Activated CD8-positive, alpha-beta memory T cell treated with anti-CD3 and anti-CD28 coated beads, Interleukin-2, amount 10 ng/mL, durations not matched to agents 7 days and 5 days (primary cell): Measurements from ENCODE around the gene CSNK1A1. TPM values are rescaled to one million over a fixed set of nuclear protein-coding genes. Genes with fewer than 3 reads are reported as not detected.
A peak's percentile ranks its signal among the peaks of the same experiment; 100 is the strongest.

Experiments
- ATAC-seq: fragments of 150-1000 bp; cut with Tn5 transposase; one replicate; pipeline ENCODE4 v1.10.0; 2021; ENCODE audit warnings: moderate library complexity
- CTCF ChIA-PET: fragments of 350-600 bp; sonication (Branson Sonifier 250); formaldehyde crosslinking; loops from one replicate; lab custom pipeline; 2021; ENCODE audit warnings: antibody characterized with exemption; lab: Charles Lee
- DNase-seq: peaks from one replicate; pipeline ENCODE4 v3.0.0-alpha.2; 2020
- H3K27ac Mint-ChIP-seq: one replicate; pipeline ENCODE4 v1.8.0; 2021; ENCODE audit warnings: mild to moderate bottlenecking, mixed read lengths
- H3K27me3 Mint-ChIP-seq: one replicate; pipeline ENCODE4 v1.8.0; 2021; ENCODE audit warnings: mixed read lengths
- H3K36me3 Mint-ChIP-seq: one replicate; pipeline ENCODE4 v1.8.0; 2021; ENCODE audit warnings: mild to moderate bottlenecking, mixed read lengths
- H3K4me1 Mint-ChIP-seq: one replicate; pipeline ENCODE4 v1.8.0; 2021; ENCODE audit warnings: mixed read lengths
- H3K4me3 Mint-ChIP-seq: one replicate; pipeline ENCODE4 v1.8.0; 2021; ENCODE audit warnings: mild to moderate bottlenecking, moderate library complexity, mixed read lengths
- H3K9me3 Mint-ChIP-seq: one replicate; pipeline ENCODE4 v1.8.0; 2022; ENCODE audit warnings: low read depth, mixed read lengths
- total RNA-seq, 2 experiments: library from RNA; stranded (reverse); gene quantifications; one replicate each; pipeline ENCODE4 v1.2.3, GENCODE V29; 2021

The CSNK1A1 gene
- total RNA-seq, 2 experiments from 2014 or later: 193 to 204 TPM

DNA sequence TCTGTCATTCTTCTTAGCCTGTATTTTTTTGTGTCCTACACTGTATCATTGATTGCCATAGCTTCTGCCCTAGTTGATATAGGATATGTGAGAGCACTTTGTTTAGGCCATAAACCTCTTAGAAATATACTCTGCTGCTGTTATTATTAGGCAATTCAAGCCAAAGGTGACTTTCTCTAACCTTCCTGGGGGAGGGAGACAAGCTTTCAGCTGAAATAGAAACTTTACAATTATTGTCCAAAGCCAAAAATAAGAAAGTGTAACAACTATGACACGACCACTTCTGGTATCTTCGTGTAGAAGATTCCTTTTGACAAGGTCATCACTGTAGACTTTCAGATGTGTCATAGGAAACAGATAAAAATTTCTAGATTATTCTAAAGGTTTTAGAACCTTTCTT is 12.2 kb upstream of the CSNK1A1 start:
- H3K4me1 Mint-ChIP-seq: peaks cover 5% of the 10 kb centered on the region
- no peak for ATAC-seq
- DNase-seq: no peak
- no peaks in the 10 kb centered on the region for H3K9me3 Mint-ChIP-seq
- no peak overlapping the region for H3K27ac Mint-ChIP-seq
- H3K36me3 Mint-ChIP-seq: no peaks in the 10 kb centered on the region
- no peak overlapping the region for H3K4me3 Mint-ChIP-seq
- CTCF ChIA-PET: interaction anchor here (0.9 to 4.8 kb wide), 7 partner anchors 13 to 191 kb away, joined by 3 to 32 read pairs (median 9); partner anchors contain the start of gene CSNK1A1
- H3K27me3 Mint-ChIP-seq: no peaks in the 10 kb centered on the region

DNA sequence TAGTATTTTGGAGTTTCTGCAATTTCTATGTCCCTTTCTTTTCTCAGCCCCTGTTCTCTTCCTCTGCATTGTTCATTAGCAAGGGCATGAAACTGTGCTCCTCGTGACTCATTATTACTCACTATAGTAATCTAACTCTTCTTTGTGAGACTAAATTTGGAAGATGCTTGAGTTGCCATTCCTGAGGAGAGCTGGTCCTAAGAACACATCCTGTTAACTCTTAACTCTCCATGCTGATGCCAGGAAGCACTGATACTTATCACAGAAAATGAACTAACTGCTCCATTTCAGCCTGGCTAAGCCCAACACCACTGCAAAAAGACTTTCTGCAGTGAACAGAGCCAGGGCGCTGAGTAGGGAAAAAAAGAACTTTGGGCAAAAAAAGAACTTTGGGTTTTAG is 10.6 kb upstream of the CSNK1A1 start:
- H3K27ac Mint-ChIP-seq: no peak overlapping the region
- no peak overlapping the region for H3K4me3 Mint-ChIP-seq
- H3K36me3 Mint-ChIP-seq: no peaks in the 10 kb centered on the region

DNA sequence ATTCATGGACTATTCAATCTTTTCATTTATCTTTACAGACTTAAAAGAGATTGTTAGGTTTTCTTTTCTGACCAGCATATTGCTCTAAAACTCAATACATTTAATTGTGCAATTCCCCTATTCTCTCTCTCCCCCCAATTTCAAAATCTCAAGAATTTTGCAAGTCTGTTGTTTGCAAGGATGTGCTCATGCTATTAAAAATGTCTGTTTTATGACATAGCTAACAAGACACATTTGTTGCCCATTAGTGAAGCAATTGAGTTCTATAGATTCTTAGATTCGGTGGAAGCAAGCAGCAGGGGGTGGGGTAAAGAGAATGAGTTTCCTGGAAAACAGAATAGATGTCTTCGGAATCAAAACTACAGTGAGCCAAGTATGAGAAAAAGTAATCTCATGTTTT is 8.5 kb upstream of the CSNK1A1 start:
- Mint-ChIP-seq H3K9me3 (no peaks in the 10 kb centered on the region), H3K36me3 (no peaks in the 10 kb centered on the region), H3K4me1 (peaks cover 5% of the 10 kb centered on the region), H3K27me3 (no peaks in the 10 kb centered on the region), H3K27ac (no peak overlapping the region), H3K4me3 (no peak overlapping the region)
- CTCF ChIA-PET: interaction anchor here (4.8 kb wide), 1 partner anchor 9 kb away, joined by 32 read pairs; the partner anchor contains the start of gene CSNK1A1
- no peak for DNase-seq
- ATAC-seq: no peak

More for the DNA sequence above, 10.6 kb upstream of the CSNK1A1 start:
- Mint-ChIP-seq H3K4me1 (peaks cover 5% of the 10 kb centered on the region), H3K27me3 (no peaks in the 10 kb centered on the region), H3K9me3 (no peaks in the 10 kb centered on the region)
- DNase-seq (no peak), ATAC-seq (no peak)
- CTCF ChIA-PET: interaction anchor here (0.6 to 4.8 kb wide), 12 partner anchors 10 to 181 kb away, joined by 3 to 32 read pairs (median 6); partner anchors contain the start of gene CSNK1A1

DNA sequence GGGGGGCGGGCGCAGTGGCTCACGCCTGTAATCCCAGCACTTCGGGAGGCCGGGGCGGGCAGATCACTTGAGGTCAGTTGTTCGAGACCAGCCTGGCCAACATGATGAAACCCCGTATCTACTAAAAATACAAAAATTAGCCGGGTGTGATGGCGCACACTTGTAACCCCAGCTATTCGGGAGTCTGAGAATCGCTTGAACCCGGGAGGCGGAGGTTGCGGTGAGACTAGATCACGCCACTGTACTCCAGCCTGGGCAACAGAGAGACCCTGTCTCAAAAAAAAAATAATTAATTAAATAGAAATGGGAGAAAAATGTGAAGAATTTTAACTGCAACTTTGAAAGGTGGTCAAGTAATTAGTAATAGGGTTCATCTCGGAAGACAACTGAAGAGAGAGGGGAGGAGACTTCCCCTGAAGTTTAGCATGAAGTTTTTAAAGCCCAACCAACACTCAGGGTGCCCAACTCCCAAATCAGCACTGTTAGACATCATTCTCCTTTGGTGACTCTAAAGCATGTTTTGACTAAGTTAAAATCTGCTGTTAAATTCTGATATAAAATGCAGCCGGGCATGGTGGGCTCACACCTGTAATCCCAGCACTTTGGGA is 1.4 kb upstream of the CSNK1A1 start:
- CTCF ChIA-PET: interaction anchor here (0.7 to 4.6 kb wide), 7 partner anchors 9 to 171 kb away, joined by 3 to 32 read pairs (median 3); no protein-coding TSS in a partner anchor
- H3K4me1 Mint-ChIP-seq: peaks cover 17% of the 10 kb centered on the region
- H3K27me3 Mint-ChIP-seq: no peaks in the 10 kb centered on the region
- peaks cover 27% of the 10 kb centered on the region for H3K36me3 Mint-ChIP-seq
- DNase-seq (no peak), ATAC-seq (no peak)
- no peak overlapping the region for H3K27ac Mint-ChIP-seq
- no peaks in the 10 kb centered on the region for H3K9me3 Mint-ChIP-seq
- no peak overlapping the region for H3K4me3 Mint-ChIP-seq

DNA sequence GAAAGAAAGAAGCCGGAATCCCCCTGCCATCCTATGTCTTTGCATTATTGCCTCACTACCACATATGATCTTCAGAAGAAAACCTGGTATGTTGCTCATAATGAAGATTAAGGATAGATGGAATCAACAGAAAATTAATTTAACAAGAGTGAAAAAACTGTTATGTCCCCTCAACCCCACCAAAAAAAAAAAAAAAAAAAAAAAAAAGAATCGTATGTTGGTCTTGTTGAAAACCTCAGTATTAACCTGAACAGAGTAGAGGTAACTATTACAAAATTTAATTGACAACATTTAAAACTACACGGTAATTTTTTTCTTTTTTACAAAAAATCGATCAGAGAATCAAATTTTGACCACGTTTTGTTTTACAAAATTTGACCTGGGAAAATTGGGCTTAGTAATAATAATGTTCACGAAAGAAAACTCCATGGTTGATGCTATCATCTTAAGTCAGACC is 827 bp upstream of the CSNK1A1 start:
- no peak for ATAC-seq
- DNase-seq: no peak
- Mint-ChIP-seq H3K4me1 (peaks cover 22% of the 10 kb centered on the region), H3K27ac (peak overlapping the region; percentile 98), H3K9me3 (no peaks in the 10 kb centered on the region), H3K36me3 (peaks cover 33% of the 10 kb centered on the region), H3K4me3 (peak overlapping the region; percentile 96), H3K27me3 (no peaks in the 10 kb centered on the region)
- CTCF ChIA-PET: interaction anchor here (0.6 to 4.6 kb wide), 17 partner anchors 9 to 232 kb away, joined by 3 to 32 read pairs (median 3); partner anchors contain the start of genes GRPEL2 and PCYOX1L

DNA sequence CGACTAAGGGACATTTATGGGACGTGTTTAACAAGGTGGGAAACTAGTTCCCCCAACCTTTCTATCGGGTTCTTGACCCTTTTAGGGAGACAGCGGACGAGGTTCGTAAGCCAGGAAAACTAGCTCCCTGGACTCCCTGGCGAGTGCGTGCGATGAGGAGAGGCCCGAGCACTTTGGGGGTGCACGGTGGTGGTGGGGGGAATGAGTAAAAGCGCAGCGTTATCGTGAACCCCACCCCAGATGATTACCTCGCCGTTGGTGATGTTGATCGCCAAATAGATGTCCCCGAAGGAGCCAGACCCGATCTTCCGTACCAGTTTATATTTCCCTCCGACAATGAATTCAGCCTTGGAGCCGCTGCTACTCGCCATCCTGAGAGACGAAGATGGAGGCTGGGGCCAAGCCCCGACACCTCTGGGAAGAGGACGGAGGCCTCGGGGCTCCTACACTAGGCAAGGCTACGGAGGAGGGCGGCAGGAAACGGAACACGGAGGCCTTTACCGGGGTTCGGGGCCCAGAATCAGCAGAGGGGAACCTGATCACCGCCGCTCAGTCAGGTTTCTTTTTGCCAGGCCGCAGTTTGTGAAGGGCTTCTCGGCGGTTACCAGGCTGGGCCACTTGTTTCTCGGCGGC is 529 bp downstream of the CSNK1A1 start:
- ATAC-seq (peak; percentile 7), DNase-seq (no peak)
- peak overlapping the region; percentile 98 for H3K27ac Mint-ChIP-seq
- H3K4me3 Mint-ChIP-seq: peak overlapping the region; percentile 96
- H3K36me3 Mint-ChIP-seq: peaks cover 43% of the 10 kb centered on the region
- H3K4me1 Mint-ChIP-seq: peaks cover 30% of the 10 kb centered on the region
- no peaks in the 10 kb centered on the region for H3K9me3 Mint-ChIP-seq
- CTCF ChIA-PET: interaction anchor here (0.7 to 4.6 kb wide), 15 partner anchors 7 to 193 kb away, joined by 3 to 32 read pairs (median 4); partner anchors contain the start of gene PCYOX1L
- H3K27me3 Mint-ChIP-seq: no peaks in the 10 kb centered on the region

DNA sequence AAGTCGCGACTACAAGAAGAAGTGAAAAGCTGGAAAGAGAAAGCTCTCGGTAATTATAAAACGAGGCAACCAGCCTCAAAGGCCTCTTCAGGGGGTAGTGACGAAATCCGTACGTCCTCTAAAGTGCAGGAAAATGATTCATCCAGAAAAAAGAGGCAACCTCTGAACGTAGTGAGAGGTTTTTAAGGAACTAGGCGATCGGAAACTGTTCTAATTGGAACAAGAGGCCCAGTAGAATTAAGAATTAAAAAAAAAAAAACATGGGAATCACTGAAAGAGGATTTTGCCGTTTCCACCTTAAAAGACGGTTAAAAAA is 1.0 kb downstream of the CSNK1A1 start:
- Mint-ChIP-seq H3K4me3 (peak overlapping the region; percentile 96), H3K4me1 (peaks cover 33% of the 10 kb centered on the region), H3K36me3 (peaks cover 46% of the 10 kb centered on the region), H3K9me3 (no peaks in the 10 kb centered on the region), H3K27me3 (no peaks in the 10 kb centered on the region), H3K27ac (peak overlapping the region; percentile 98)
- CTCF ChIA-PET: interaction anchor here (0.8 to 4.6 kb wide), 8 partner anchors 11 to 183 kb away, joined by 3 to 32 read pairs (median 4); no protein-coding TSS in a partner anchor
- DNase-seq: no peak
- no peak for ATAC-seq

DNA sequence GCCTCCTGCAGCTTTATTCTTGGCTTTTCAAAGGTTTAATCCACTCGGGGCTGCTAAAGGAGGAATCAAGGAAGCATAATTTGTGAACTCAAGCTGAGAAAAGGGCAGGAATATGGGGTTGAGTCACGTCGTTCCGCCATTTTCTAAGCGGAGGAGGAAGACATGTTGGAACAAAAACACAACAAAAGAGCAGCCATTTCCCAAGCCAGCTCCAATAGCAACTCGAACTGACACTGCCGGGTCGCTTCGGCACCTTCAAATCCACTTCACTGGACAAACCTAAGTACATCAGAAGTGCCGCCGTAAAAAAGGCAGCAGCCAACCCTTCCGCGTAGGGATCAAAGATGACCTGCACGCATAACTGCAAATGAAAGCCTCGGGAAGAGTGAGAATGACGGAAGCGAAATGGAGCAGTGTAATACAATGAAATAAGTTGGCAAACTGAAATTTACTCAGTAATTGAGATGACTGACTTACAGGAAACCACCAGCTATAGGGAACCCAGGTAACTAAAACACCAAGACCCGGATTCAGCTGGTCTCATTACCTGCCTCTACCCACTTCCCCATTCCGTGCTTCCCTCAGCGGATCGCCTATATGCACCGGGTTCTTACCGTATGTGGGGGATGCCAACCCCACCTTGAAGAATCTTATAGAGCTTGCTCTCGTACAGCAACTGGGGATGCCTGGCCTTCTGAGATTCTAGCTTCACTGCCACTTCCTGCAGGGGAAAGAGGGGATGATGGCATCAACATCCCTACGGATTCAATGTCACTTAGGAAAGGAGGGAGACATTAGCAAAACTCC is 1.6 kb downstream of the CSNK1A1 start:
- no peaks in the 10 kb centered on the region for H3K27me3 Mint-ChIP-seq
- ATAC-seq: no peak
- CTCF ChIA-PET: interaction anchor here (0.5 to 4.6 kb wide), 9 partner anchors 12 to 182 kb away, joined by 3 to 32 read pairs (median 4); no protein-coding TSS in a partner anchor
- H3K27ac Mint-ChIP-seq: peak overlapping the region; percentile 98
- H3K4me1 Mint-ChIP-seq: peaks cover 33% of the 10 kb centered on the region
- H3K36me3 Mint-ChIP-seq: peaks cover 49% of the 10 kb centered on the region
- H3K9me3 Mint-ChIP-seq: no peaks in the 10 kb centered on the region
- peak; percentile 65 for DNase-seq
- H3K4me3 Mint-ChIP-seq: peak overlapping the region; percentile 96

DNA sequence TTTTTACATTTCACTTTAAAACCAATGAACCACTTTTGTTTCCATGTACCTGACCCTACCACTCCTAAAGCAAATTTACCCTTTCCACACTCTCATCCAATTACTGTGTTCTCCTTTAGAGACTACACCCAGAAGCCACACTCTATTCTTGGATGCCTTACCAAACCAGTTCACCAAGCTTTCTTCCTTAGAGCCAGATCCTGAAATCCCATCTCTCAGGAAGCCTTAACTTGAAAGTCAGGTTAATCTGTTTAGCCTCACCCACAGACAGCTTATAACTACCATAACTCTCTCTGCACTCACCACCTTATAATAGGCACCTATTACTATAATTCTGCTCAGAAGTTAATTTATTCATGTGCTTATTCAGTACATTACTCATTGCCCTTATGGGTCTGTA is 4.3 kb downstream of the CSNK1A1 start:
- Mint-ChIP-seq H3K27me3 (no peaks in the 10 kb centered on the region), H3K27ac (peak overlapping the region; percentile 34), H3K36me3 (peaks cover 60% of the 10 kb centered on the region), H3K4me3 (peak overlapping the region; percentile 17), H3K4me1 (peaks cover 45% of the 10 kb centered on the region), H3K9me3 (no peaks in the 10 kb centered on the region)
- CTCF ChIA-PET: no interaction called here
- no peak for DNase-seq
- no peak for ATAC-seq

DNA sequence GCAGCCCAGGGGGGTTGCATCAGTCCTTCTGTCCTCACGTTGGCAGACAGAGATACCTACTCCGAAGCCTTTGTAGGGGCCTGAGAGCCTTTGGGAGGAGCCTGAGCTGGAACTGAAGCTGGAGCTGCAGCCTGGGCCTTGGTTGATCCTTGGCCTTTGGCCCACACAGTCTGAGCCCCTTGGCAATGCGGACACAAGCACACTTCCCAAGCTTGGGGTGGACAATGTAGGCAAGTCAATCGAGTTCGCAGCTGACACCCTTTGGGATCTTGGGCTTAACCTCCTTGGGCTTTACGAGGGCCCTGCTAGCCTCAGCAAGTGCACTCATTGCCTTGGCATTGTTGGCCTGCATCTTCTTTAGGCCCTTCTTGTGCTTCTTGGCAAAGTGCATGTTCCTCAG is 5.9 kb downstream of the CSNK1A1 start:
- no peaks in the 10 kb centered on the region for H3K9me3 Mint-ChIP-seq
- H3K4me1 Mint-ChIP-seq: peaks cover 50% of the 10 kb centered on the region
- no peak overlapping the region for H3K27ac Mint-ChIP-seq
- H3K27me3 Mint-ChIP-seq: no peaks in the 10 kb centered on the region
- ATAC-seq: no peak
- CTCF ChIA-PET: no interaction called here
- peaks cover 63% of the 10 kb centered on the region for H3K36me3 Mint-ChIP-seq
- no peak for DNase-seq
- no peak overlapping the region for H3K4me3 Mint-ChIP-seq

DNA sequence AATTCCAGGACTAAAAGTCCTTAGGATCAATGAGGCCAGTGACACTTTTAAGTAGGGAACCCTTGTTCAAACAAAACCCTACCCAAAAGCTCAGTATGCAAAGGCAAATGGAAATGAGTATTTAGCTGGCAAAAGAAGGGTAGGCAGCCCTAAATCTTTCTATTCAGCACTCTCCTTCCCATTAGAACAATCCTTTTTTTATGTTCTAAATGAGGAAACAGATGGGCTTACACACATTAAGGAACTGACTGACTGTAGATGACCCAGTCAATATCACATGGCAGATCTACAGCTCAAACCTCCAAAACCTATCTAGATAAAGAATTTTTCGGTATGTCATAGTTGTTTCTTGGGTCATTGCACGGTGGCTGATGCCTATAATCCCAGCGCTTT is 7.2 kb downstream of the CSNK1A1 start:
- Mint-ChIP-seq H3K27me3 (no peaks in the 10 kb centered on the region), H3K4me1 (peaks cover 52% of the 10 kb centered on the region), H3K9me3 (no peaks in the 10 kb centered on the region), H3K27ac (peak overlapping the region; percentile 15), H3K36me3 (peaks cover 57% of the 10 kb centered on the region), H3K4me3 (no peak overlapping the region)
- ATAC-seq: no peak
- CTCF ChIA-PET: interaction anchor here (1.2 to 2.2 kb wide), 2 partner anchors 8 to 173 kb away, joined by 3 to 10 read pairs; partner anchors contain the start of gene CSNK1A1
- DNase-seq: no peak

DNA sequence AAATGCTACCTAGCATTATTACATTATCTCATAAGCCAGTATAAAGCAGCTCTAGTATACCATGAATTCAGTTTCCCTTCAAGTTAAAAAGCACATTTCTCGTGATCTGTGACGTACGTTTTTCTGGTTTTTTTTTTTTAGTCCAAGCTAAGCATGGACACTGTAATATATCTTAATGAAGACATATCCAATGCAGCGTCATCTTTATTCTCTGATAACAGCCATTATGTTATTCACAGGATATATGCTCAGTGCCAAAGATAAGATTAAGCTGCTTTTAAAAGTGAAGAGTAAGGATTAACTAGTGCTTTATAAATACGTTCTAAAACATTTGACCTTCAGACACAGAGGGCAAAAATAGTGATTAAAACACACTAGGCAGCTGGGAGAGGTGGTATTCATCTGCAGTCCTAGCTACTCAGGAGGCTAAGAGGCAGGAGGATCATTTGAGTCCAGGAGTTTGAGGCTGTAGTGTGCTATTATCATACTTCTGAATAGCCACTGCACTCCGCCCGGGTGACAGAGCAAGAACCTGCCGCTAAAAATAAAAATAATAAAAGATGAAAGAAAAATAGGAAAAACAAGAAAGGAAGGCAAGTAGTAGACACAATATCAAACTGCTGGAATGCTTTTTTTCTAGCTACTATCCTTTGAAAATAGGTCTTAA is 7.7 kb downstream of the CSNK1A1 start:
- DNase-seq (no peak), ATAC-seq (no peak)
- CTCF ChIA-PET: interaction anchor here (1.2 to 2.2 kb wide), 2 partner anchors 8 to 172 kb away, joined by 3 to 10 read pairs; partner anchors contain the start of gene CSNK1A1
- H3K27ac Mint-ChIP-seq: no peak overlapping the region
- peaks cover 49% of the 10 kb centered on the region for H3K4me1 Mint-ChIP-seq
- H3K9me3 Mint-ChIP-seq: no peaks in the 10 kb centered on the region
- peaks cover 54% of the 10 kb centered on the region for H3K36me3 Mint-ChIP-seq
- no peaks in the 10 kb centered on the region for H3K27me3 Mint-ChIP-seq
- H3K4me3 Mint-ChIP-seq: no peak overlapping the region
